AG10803 (cell line): Measurements from ENCODE around the gene TLE6.

Experiments used
- DNase-seq: peaks from one replicate; pipeline ENCODE4 v3.0.0; 2010; ENCODE audit warnings: low read depth
- H3K4me3 ChIP-seq: 2 replicates; pipeline ENCODE4 v1.5.1; 2011; ENCODE audit warnings: mild to moderate bottlenecking, low read length, control low read depth
- CTCF ChIP-seq: conservative IDR thresholded peaks from 2 replicates; pipeline ENCODE4 v1.5.1; 2011; ENCODE audit warnings: mild to moderate bottlenecking, low read length, control low read depth, inconsistent platforms

TLE6 gene

GRCh38 chr19:2974342-2975041 lies 2.9 kb upstream of the TLE6 start:
- DNase-seq: no peak

GRCh38 chr19:2976609-2977000 lies 759 bp upstream of the TLE6 start:
- TF ChIP-seq CTCF: no peak
- peak overlapping the region; percentile 68 for H3K4me3 ChIP-seq
- no peak for DNase-seq

More at GRCh38 chr19:2974342-2975041, 2.9 kb upstream of the TLE6 start:
- no peak for TF ChIP-seq CTCF
- no peak overlapping the region for H3K4me3 ChIP-seq

- DNase-seq: no peak
- peak overlapping the region; percentile 17; the same call in 1 of the 2 replicates for H3K4me3 ChIP-seq
- TF ChIP-seq CTCF: no peak
These were observed 378 bp downstream of the TLE6 start for GRCh38 chr19:2977746-2978138.

- no peak overlapping the region for H3K4me3 ChIP-seq
- no peak for TF ChIP-seq CTCF
- no peak for DNase-seq
These were observed 903 bp downstream of the TLE6 start for GRCh38 chr19:2978166-2978767.

- H3K4me3 ChIP-seq: no peak overlapping the region
- DNase-seq: no peak
- no peak for TF ChIP-seq CTCF
These were observed 1.4 kb downstream of the TLE6 start for GRCh38 chr19:2978772-2979171.

- no peak for DNase-seq
- TF ChIP-seq CTCF: no peak
- H3K4me3 ChIP-seq: no peak overlapping the region
These were observed 4.5 kb downstream of the TLE6 start for GRCh38 chr19:2981898-2982297.

- no peak overlapping the region; the same call in 1 of the 2 replicates for H3K4me3 ChIP-seq
- no peak for DNase-seq
- TF ChIP-seq CTCF: no peak
These were observed 5.2 kb downstream of the TLE6 start for GRCh38 chr19:2982561-2982960.
